MCF 10A (cell line): ENCODE measurements around the gene MB21D2. TPM values are rescaled to one million over a fixed set of nuclear protein-coding genes. Genes with fewer than 3 reads are reported as not detected.

Source experiments
- BruUV-seq: library from RNA; stranded (reverse); fragments of 400-500 nt; replicated peaks from 2 replicates; lab custom pipeline; 2021; lab: Mats Ljungman, UMichigan
- CTCF ChIA-PET: fragments of 300-600 bp; sonication (Branson Sonifier 250); formaldehyde crosslinking; extraction: SDS; loops from one replicate; lab custom pipeline; 2021; ENCODE audit warnings: antibody characterized with exemption, inconsistent platforms; lab: Yijun Ruan, JAX
- POLR2A ChIA-PET: fragments of 300-600, 350-650 bp; sonication (Branson Sonifier 250); formaldehyde crosslinking; extraction: SDS; loops from one replicate; lab custom pipeline; 2020; ENCODE audit warnings: antibody characterized with exemption, inconsistent platforms; lab: Yijun Ruan, JAX
- DNase-seq: peaks from one replicate; pipeline ENCODE4 v3.0.0-alpha.2; 2018; ENCODE audit not compliant: unreplicated experiment
- H3K27ac Mint-ChIP-seq: one replicate; pipeline ENCODE4 v1.8.0; 2022; ENCODE audit warnings: mild to moderate bottlenecking, low read depth, mixed read lengths; ENCODE audit not compliant: unreplicated experiment
- H3K27me3 Mint-ChIP-seq: one replicate; pipeline ENCODE4 v1.8.0; 2022; ENCODE audit warnings: mixed read lengths; ENCODE audit not compliant: insufficient read depth, unreplicated experiment
- H3K36me3 Mint-ChIP-seq: one replicate; pipeline ENCODE4 v1.8.0; 2022; ENCODE audit warnings: mild to moderate bottlenecking, moderate library complexity, mixed read lengths; ENCODE audit not compliant: insufficient read depth, unreplicated experiment
- H3K4me1 Mint-ChIP-seq: one replicate; pipeline ENCODE4 v1.8.0; 2022; ENCODE audit warnings: mixed read lengths; ENCODE audit not compliant: insufficient read depth, unreplicated experiment
- H3K4me3 Mint-ChIP-seq: one replicate; pipeline ENCODE4 v1.8.0; 2022; ENCODE audit warnings: mild to moderate bottlenecking, moderate library complexity, mixed read lengths; ENCODE audit not compliant: unreplicated experiment
- H3K9me3 Mint-ChIP-seq: one replicate; pipeline ENCODE4 v1.8.0; 2022; ENCODE audit warnings: mixed read lengths; ENCODE audit not compliant: unreplicated experiment
- CTCF ChIP-seq: fragments of 200-600 bp; IDR thresholded peaks from one replicate; pipeline ENCODE4 v1.8.0; 2022; ENCODE audit warnings: antibody characterized with exemption, mild to moderate bottlenecking; ENCODE audit not compliant: unreplicated experiment
- intact Hi-C: fragments of 100-400 bp; cut with micrococcal nuclease; formaldehyde crosslinking; loops from 2 replicates; pipeline ENCODE4 v1.14.1; 2022
- total RNA-seq: library from RNA; stranded (reverse); gene quantifications from 2 replicates; pipeline ENCODE4 v1.2.3, GENCODE V29; 2022

MB21D2 gene
- total RNA-seq, 1 experiment from 2014 or later: 4.4 TPM

GRCh38 chr3:192881159-192881786, 36.4 kb downstream of the MB21D2 start:
- intact Hi-C loops: no loop called here
- H3K36me3 Mint-ChIP-seq: no peaks in the 10 kb centered on the region
- peaks cover 30% of the 10 kb centered on the region for H3K4me1 Mint-ChIP-seq
- ChIA-PET CTCF (interaction anchor here (0.9 to 1.0 kb wide), 2 partner anchors 33 to 36 kb away, joined by 3 read pairs; partner anchors contain the start of gene MB21D2), POLR2A (interaction anchor here (0.6 kb wide), 1 partner anchor 459 kb away, joined by 3 read pairs; no protein-coding TSS in a partner anchor)
- TF ChIP-seq CTCF: no peak
- no peak overlapping the region for H3K27ac Mint-ChIP-seq
- H3K4me3 Mint-ChIP-seq: no peak overlapping the region
- H3K9me3 Mint-ChIP-seq: no peaks in the 10 kb centered on the region
- H3K27me3 Mint-ChIP-seq: no peaks in the 10 kb centered on the region
- DNase-seq: no peak
- no TSS peak for BruUV-seq

- CTCF ChIA-PET: interaction anchor here (1.0 to 2.0 kb wide), 3 partner anchors 8 to 75 kb away, joined by 4 to 9 read pairs (median 8); no protein-coding TSS in a partner anchor
- no peak for DNase-seq
- Mint-ChIP-seq H3K9me3 (no peaks in the 10 kb centered on the region), H3K27ac (peak overlapping the region; percentile 14), H3K27me3 (no peaks in the 10 kb centered on the region), H3K4me3 (no peak overlapping the region), H3K36me3 (no peaks in the 10 kb centered on the region), H3K4me1 (peaks cover 36% of the 10 kb centered on the region)
- BruUV-seq: no TSS peak
- intact Hi-C loops: no loop called here
- TF ChIP-seq CTCF: no peak
- POLR2A ChIA-PET: interaction anchor here (0.6 to 3.1 kb wide), 4 partner anchors 9 to 1548 kb away, joined by 4 to 17 read pairs (median 8); partner anchors contain the start of gene MB21D2
Measured at GRCh38 chr3:192880313-192880712, 37.3 kb downstream of the MB21D2 start.

DNA sequence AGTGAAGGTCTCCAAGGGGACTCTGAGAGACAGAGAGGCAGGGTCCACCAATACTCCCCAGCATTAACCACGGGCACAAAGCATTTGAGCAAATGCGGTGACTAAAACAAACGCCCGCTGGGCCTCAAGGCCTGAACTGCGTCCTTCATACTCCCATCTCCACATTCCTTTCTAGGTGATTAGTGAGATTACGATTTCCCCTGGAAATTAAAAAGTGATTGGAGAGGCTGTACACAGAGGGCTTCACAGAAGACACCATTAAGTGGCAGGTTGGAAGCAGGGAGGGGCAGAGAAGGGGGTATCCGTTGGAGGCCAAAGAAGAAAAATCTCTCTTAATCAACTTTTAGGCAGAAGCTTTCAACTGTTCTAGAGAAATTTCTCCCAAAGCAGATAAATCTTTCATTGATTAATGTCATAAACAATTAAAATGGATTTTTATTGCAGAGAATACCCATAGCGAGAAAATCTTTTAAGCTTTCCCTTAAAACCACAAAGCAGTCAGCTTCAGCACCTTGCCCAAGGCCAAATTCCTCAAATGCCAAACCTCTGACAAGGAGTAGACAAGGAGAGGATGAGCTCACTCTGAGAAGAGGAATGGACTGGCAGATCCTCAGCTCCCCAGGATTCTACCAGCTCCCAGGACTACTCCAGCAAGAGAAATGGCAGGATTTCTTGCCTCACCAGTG, 38.2 kb downstream of the MB21D2 start:
- no peaks in the 10 kb centered on the region for H3K36me3 Mint-ChIP-seq
- no peaks in the 10 kb centered on the region for H3K9me3 Mint-ChIP-seq
- ChIA-PET POLR2A (interaction anchor here (0.6 to 3.1 kb wide), 8 partner anchors 10 to 110 kb away, joined by 3 to 17 read pairs (median 5); partner anchors contain the start of gene MB21D2), CTCF (interaction anchor here (0.9 to 2.0 kb wide), 6 partner anchors 9 to 162 kb away, joined by 3 to 9 read pairs (median 6); no protein-coding TSS in a partner anchor)
- no peak for TF ChIP-seq CTCF
- H3K4me1 Mint-ChIP-seq: peaks cover 34% of the 10 kb centered on the region
- H3K4me3 Mint-ChIP-seq: peak overlapping the region; percentile 51
- H3K27ac Mint-ChIP-seq: peak overlapping the region; percentile 14
- BruUV-seq: TSS peak; percentile 66
- intact Hi-C loops: loop anchor here (2.0 kb wide), 2 partner anchors 29 to 37 kb away; partner anchors contain the start of gene MB21D2
- H3K27me3 Mint-ChIP-seq: no peaks in the 10 kb centered on the region
- peak; percentile 97 for DNase-seq
